Stimulated activated CD4-positive, alpha-beta T cell treated with anti-CD3 and anti-CD28 coated beads, Interleukin-12 subunit alpha, Interleukin-12 subunit beta, amount 100 ng/mL, for 4 hours (primary cell): ENCODE data around the gene UVSSA.

ENCODE experiments used
- DNase-seq: peaks from one replicate; pipeline ENCODE4 v3.0.0-alpha.2; 2020

Gene UVSSA

DNA sequence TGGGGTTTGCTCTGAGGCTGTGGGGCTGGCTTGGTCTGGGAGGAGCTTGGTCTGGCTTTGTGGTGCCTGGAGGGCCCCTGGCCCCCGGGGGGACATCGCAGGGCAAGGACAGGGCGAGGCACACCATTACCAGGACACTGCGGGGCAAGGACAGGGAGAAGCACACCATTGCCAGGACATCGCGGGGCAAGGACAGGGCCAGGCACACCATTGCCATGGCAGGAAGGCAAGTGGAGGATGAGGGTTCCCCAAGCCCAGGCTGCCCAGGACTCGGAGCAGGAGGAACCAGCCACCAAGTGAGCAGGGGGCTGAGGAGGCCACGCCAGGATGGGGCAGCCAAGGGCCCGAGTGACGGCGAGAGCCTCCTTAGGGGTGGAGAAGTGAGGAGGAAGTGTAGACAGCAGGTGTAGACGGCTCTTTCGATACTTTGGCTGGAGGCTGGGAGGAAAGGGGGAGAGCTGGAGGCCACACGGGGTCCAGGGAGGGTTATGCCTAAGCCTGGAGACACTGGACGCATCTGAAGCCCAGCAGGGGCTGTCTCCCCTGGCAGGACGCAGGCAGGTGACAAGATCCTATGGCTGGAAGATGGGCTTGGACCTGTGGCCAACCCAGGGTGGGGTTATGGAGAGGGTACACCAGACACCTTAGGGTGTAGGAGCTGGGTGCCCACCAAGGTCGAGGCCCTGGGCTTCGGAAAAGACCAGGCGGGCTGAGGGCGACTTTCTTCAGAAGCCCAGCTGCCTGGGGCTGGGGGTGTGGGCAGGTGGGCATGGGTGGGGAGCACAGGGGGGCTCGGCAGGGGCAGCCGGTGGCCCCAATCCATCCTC lies 51.9 kb downstream of the UVSSA start:
- DNase-seq, result no peak

DNA sequence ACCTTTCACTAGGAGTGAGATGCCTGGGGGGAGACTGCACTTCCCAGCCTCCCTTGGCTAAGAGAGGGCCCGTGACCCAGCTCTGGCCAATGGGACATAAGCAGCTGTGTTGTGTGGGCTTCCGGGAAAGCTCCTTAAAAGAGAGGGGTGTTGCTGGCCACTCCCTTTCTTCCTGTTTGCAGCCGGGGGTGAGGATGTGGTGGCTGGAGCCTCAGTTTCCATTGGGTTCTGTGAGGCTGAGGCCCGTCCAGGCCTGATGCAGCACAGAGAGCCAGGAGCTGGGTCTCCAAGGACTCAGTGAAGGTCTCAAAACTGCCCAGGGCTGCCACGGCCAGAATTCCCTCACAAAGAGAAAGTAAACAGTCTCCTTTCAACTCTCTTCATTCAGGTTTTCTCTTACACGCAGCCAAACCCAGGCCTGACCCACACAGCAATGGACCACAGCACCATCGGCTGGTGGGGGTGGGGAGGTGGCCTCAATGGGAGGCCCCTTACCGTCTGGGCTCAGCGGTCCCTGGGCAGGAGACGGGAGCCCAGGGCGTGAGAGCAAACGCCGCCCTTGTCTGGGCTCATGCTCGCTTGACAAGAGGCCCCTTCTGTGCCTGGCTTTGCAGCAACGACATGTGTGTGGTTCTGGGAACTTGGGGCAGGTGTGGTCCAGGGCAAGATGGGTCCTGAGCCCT lies 52.6 kb downstream of the UVSSA start:
- no peak for DNase-seq

DNA sequence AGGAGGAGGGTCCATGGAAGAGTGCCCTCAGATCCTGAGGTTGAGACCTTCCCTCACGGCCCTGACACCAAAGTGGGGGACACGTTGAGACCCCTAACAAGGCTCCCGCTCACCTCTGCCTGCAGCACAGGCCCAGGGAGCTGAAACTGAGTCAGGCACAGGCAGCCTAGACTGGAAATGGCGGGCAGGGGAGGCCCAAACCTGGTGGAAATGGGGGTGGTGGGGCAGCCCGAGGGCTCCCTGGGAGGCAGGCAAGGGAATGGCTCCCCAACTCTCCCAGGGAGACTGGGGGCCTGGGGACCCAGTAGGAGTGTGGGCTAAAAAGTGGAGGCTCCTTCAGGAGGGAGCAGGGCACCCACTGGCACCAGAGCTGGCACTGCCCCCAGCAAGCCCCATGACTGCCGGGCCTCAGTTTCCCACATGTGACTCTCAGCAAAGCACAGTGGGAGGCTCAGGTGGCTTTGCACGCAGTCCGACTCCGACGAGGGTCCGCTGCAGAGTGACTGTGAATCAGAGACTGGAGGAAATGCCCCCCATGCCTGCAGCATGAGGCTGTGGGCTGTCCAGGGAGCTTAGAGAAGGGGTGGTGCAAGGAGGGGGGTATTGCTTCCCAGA lies 53.3 kb downstream of the UVSSA start:
- DNase-seq, result no peak

DNA sequence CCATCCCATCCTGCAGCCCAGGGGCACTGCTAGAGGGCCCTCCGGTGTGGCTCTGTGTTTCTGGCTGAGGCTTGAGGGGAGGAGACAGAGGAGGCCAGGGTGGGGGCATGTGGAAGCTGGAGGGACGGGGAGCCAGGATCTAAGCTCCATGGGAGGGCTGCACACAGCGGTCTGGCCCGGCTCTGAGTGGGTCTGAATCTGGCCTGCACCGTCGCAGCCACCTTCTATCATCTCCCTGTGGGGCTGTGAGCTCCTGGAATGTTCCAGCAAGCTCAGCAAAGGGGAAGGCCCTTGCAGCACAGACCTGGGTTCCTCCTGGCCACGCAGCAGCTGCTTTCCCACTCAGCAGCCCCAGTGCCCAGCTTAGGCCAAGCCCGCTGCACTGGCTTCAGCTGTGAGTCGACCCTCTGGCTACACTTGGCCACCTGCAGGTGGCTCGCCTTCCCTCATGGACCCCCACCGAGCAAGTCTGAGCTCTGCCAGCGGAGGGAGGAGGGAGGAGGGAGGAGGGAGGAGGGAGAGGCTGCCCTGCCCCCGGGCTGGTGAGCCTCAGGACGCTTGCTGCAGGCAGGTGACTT lies 53.9 kb downstream of the UVSSA start:
- DNase-seq, result no peak

DNA sequence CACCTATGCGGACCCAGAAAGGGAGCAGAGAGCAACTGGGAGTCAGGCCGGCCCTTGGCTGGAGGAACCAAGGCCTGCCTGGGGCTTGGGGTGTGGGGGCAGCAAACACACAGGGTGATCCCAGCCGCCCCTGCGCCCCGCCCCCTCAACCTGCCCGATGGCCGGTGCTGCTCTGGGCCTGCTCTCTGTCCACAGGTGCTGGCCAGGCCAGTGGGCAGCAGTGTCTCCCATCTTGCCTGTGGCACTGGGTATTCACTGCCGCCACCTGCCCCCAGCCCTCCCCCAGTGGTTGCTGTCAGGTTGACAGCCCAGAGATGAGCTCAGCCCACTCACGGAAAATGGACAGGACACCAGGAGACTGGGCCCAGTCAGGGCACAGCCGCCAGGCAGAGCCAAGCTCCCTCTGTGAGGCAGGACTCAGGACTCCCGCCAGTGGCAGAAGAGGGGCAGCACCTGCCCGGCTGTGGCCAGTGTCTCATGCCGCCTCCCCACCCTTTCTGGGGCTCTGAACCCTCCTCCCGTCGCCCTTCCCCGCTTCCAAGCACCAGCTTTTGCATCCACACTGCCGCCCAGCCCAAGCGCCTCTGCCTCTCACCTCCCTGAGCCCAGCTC lies 54.5 kb downstream of the UVSSA start:
- no peak for DNase-seq

DNA sequence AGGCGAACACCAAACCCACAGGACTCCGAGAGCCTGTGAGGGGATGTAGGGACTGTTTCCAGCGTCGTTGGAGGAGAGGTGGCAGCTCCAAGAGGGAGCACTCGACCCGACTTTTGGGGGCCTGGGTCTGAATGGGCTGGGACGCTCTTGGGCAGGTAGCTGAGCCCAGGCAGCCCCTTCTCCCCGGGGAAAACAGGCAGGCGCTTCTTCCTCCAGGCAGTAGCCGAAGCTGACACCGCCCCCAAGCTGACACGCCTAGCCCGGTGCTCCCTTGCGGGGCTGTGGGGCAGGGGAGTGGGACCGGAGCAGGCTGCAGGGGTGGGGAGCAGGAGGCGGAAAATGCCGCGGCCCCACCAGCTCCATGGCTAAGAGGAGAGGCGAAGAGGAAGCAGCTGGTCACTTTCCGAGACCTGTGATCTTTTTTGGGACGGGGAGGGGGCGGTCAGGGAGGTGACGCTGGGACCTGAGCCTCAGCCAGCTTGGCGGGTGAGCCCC lies 55.1 kb downstream of the UVSSA start:
- no peak for DNase-seq

DNA sequence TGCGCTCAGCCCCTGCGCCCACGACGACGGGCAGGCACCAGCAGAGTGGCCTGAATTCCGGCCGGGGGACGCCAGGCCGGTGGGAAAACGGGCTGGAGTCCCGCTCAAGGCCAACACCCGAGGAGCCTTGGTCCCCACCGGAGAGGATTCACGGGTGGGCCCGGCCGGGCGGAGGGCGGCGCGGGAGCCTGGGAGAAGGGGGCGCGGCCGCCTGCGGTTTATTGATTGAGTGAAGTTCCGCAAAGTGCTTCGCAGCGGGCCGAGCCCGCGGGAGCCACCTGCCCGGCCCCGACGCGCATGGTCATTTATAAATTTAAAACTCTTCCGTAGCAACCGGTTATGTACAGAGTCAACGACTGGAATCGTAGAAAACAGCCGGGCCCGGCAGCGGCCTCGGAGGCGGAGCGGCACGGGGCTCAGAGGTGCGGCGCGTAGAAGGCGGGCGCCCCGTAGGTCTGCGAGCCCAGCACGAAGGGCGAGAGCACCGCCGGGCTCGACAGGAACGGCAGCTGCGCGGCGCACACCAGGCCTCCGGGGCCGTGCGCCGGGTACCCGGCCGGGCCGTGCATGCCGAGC lies 55.6 kb downstream of the UVSSA start:
- no peak for DNase-seq

DNA sequence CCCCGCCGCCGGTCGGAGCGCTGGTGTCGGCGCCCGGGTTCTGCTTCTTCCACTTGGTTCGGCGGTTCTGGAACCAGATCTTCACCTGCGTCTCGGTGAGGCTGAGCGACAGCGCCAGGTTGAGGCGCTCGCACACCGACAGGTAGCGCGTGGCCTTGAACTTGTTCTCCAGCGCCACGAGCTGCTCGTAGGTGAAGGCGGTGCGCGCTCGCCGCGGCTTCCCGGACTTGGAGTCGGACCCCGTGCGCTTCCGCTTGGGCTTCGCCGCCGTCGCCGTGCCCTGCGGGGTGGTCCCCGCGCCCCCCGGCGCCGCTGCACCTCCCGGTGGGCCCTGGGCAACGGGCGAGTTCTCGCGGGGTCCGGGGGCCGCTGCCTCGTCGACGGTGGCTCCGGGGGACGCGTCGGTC lies 56.2 kb downstream of the UVSSA start:
- no peak for DNase-seq

DNA sequence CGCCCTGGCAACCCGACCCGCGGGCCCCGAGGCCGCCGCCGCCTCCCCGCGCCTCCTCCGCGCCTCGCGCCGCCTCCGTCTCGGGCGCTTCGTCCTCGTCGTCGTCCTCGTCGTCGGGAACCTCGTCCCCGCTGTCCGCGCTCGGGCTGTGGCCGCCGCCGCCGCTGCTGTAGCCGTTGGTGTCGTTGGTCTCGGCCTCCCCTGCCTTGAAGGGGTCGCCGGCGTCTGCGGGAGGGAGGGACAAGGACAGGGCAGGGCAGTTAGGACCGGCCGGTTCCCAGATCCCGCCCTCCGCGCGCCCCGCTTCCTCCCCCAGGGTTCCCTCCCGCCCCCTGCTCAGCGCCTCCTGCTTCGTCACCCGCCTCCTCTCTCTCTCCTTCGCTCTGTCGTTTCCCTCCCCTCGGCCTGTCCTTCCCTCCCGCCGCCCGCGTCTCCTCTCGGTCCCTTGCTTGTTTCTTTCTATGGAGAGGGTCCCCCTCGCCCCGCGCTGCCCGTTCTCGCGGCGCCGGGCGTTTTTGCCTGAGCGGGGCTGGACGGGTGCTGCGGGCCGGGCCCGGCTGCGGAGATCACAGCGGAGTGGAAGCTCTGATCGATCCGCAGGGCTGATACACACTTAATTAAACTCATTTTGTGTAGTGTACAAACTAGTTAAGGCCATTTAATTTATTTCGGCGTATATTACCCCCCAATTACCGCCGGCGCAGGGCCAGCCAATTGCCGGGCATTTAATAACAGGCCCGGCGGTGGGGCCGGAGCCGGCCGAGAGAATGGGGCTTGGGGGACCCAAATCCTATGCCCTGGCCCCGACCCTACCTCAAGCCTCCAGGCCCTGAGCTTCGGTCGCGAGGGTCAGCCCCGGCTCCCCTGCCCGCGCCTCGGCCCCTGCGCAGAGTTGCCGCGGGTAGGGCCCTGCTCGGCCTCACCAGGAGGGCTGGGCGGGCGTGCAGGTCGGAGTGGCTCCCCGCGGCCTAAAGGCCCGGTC lies 56.9 kb downstream of the UVSSA start:
- DNase-seq, result no peak

DNA sequence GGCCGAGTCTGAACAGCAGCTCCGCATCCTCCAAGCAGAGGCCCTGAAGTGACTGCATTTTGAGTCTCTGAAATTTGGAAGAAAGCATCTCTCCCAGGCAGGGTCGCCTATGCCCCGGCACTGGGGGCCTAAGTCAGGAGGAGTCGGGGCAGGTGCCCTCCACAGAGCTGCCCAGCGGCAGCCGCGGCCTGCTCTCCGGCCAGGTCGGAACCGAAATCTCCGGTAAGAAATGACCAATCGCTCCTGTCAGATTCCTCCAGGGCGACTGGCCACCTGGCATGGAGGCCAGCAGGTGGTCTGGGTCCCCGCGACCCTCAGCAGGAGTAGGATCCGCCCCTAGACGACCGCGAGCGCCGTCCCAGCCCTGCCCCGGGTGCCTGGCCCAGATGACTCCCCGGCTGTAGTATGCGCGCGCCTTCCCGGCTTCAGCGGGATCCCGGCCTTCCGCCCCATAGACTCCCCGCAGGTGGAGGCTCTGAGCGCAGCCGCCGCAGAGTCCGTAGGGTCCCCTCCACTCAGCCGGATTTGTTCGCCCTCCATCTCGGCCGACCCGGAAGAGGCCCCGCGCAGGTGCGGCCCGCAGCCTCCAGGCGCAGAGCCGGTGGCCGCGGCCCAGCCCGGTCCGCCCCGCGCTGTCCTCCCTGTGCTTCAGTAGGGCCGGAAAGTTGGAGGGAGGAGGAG lies 57.7 kb downstream of the UVSSA start:
- DNase-seq, result no peak

DNA sequence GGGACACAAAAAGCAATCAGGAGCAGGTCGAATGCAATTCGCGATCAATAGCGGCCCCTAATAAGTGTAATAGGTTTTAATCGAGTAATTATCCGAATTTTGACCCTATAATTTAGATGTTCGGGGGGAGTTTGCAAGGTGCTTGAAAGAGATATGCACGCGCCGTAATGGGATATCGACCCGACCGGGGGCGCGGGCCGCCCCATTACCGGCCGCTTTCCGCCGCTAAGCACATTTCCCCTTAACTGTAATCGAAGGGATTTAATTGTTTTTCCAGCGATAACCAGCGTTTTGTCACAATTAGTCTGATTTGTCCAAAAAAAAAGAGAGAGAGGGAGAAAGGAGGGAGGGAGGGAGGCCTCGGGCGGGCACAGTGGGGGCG lies 58.2 kb downstream of the UVSSA start:
- DNase-seq, result no peak

DNA sequence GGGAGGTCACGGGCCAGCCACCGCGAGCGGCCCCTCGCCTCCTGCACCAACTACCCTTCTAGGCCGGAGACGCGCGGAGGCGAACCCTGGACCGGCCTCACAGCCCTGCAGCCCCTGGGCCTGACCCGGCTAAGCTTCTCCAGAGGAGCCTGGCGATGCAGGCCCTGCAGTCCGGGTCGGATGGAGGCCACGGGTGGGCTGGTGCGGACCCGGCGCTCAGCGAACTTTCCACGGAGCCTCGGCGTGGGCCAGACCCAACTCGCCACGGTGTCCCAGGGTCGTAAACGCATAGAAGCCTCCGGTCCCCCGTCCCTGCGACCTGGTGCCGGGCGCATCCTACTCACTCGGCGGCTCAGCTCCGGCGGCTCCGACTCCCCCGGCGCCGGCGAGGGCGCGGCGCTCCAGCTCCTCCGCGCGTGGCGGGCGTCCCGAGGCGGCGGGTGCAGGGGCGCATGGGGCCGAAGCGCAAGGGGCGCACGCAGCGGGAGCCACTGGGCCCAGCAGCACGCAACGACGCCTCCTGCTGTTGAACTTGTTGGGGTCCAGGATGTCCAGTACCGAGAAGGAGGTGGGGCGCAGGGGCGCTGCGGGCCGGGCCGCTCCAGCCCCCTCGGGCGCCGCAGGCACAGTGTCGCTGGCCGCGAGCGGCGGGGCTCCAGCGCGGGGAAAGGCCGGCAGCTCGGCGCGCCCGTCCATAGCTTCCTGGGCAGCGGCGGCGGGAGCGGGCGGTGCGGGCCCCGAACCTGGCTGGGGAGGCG lies 58.8 kb downstream of the UVSSA start:
- no peak for DNase-seq

DNA sequence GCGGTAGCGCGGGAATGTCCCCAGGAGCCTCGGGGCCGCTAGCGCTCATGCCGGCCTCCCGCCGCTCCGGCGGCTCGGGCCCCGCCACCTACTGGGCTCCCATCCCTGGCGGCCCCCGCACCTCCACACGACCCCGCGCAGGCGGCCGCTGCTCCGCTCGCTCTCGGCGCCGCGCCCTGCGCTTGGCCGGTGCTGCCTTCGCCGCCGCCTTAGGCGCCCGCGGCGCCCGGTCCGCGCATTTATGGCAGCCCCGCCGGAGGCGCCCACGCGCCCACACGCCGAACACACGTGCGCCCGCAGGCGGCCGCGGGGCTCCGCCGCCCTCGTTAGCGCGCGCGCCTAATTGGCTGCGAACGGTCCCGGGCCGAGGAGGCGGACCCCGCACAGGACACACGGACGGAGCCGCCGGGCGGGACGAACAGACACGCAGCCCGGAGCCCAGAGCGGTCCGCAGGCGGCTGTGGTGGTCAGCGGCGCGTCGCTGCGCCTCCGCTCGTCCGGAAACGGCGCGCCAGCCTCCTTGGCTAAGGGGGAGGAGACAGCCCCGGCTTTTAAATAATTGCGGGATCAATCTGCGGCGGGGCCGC lies 59.5 kb downstream of the UVSSA start, which contains the start of gene NKX1-1:
Gene NKX1-1 (minus strand): TSS at position 49 of the 587 bp plus-strand sequence. CDS start 0 bp downstream, at position 49.
- DNase-seq, result no peak

DNA sequence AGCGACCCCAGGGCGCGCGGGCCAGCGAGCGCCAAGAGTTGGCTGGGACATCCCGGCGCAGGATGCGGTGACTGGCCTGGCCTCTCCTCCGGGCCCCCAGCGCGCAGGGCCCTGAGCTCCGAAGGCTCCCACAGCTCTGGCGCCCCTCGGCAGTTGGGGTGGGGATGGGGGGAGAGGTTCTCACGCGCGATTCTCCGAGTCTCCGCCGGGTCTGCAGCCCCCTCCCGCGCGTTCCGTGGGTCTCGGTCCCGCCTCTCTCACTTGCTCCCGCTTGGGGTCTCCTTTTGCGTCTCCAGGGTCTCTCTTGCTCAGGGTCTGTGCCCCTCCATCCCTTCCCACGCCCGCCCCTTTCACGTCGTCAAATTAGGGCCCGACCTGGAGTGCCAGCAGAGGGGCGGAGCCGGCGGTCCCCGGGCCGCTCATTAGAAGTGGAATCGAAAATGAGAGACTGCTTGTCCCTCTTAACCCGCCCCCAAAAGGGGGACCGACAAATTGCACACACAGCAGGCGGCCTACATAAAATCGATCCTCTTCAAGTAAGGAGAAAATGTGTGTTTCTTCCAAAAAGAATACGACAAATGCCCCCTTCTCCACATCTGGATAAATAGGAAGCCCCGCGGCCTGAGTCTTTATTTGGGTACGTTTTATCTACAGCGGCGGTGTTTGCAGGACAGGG lies 60.1 kb downstream of the UVSSA start:
- DNase-seq, result no peak

DNA sequence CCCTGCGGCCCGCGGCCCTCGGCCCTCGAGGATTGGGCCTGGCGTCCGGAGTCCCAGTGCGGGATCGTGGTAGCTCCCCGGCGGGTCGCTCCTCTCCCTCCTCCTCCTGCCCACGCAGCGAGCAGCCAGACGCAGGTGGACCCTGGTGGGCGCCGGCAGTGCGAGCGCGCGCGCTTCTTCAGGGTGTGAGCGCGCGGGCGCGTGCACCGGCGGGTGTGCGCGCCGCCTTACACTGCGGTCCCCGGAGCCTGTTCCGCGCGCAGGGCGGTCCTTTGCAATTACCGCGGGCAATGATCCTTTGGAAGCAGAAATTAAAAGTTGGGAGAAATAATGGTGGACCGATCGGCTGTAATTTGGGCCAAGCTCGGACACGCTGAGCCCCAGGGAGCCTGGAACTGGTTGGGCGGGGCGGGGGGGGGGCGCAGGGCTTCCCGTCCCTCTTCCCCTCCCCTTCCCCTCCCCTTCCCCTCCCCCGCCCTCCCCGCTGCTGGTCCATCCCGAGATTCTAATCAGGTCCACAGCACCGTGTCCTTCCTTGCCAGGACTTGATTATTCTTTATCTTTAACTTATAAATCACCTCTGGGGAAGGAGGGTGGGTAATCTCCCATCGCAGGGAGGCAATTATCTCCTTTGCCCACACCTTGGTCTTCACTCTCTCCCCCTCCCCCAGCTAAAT lies 60.8 kb downstream of the UVSSA start:
- no peak for DNase-seq

DNA sequence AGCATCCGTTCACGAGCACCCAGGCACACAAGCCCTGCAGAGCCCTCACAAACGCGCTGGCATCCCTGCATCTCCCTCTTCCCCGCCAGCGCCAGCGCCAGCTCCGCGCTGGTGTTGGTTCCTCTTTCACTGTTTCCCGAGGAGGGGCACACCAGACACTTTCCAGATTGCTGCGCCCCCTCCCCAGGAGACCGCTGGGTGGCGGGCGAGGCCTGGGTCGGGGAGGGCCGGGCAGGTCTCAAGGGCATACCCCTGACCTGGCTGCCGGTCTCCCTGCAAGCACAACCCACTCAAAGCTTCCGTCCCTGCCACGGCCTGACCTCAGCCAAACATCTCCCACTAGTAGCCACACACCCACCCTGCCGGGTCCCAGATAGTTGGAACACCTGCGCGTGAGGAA lies 61.4 kb downstream of the UVSSA start:
- no peak for DNase-seq

DNA sequence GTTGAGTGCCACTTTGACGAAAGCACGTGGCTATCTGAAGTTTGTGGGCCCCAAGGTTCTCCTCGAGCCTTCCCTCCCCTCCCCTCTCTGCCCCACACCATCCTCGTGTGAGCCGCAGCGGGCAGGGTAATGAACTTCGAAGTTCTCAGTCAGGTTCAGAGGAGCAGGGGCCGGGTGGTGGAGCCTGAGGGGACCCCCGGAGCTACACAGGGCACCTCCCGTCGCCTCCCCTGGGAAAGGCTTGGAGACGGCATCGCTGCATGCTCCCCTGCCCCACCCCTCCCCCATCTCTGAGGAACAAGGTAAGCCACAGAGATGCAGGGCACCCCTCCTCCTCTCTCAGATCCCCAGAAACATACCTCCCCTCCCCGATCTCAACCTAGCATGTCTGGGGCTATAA lies 62.1 kb downstream of the UVSSA start:
- DNase-seq, result no peak
